NB4 (cell line): Measurements from ENCODE around the gene MAPK13.

ENCODE experiments used
- DNase-seq: peaks from one replicate; pipeline ENCODE4 v3.0.0; 2010; ENCODE audit warnings: low read depth
- H3K4me3 ChIP-seq: one replicate; pipeline ENCODE4 v1.5.1; 2011; ENCODE audit warnings: mild to moderate bottlenecking, low read depth, low read length, moderate library complexity
- CTCF ChIP-seq: IDR thresholded peaks from one replicate; pipeline ENCODE4 v1.5.1; 2012; ENCODE audit warnings: low read depth, low read length
- MAX ChIP-seq: IDR thresholded peaks from 2 replicates; pipeline ENCODE4 v1.6.1; 2011; ENCODE audit warnings: low read depth, low read length
- MYC ChIP-seq: IDR thresholded peaks from 2 replicates; pipeline ENCODE4 v1.6.1; 2011; ENCODE audit warnings: low read depth, low read length
- POLR2A ChIP-seq: IDR thresholded peaks from 2 replicates; pipeline ENCODE4 v1.6.1; 2011; ENCODE audit warnings: mild to moderate bottlenecking; ENCODE audit not compliant: insufficient read length; ENCODE audit errors: extremely low read depth

Gene MAPK13

DNA sequence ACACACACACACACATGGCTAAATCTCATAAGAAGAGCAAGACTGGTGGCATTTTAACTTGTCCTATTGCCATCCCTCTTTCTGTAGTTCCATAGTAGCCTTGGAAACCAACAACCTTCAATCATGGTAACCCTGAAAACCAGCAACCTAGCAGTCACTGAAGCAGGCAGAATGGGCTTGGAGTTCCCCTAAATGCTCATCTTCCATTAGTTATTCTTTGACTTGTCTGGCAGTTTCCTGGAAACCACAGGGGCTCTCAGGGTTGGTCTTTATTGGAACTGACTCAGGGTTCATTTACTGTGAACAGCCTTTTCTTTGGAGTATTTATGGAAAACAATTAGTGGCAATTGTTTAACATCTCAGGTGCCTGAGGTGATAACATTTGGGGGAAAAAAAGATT is 46.9 kb downstream of the MAPK13 start:
- DNase-seq = no peak
- TF ChIP-seq POLR2A (no peak), CTCF (no peak), MAX (no peak), MYC (no peak)
- no peak overlapping the region for H3K4me3 ChIP-seq

- no peak for TF ChIP-seq CTCF
- no peak for TF ChIP-seq POLR2A
- no peak for TF ChIP-seq MYC
- TF ChIP-seq MAX = no peak
- no peak overlapping the region for H3K4me3 ChIP-seq
- DNase-seq = no peak
These were observed 48.2 kb downstream of the MAPK13 start for GRCh38 chr6:36178544-36178943.

DNA sequence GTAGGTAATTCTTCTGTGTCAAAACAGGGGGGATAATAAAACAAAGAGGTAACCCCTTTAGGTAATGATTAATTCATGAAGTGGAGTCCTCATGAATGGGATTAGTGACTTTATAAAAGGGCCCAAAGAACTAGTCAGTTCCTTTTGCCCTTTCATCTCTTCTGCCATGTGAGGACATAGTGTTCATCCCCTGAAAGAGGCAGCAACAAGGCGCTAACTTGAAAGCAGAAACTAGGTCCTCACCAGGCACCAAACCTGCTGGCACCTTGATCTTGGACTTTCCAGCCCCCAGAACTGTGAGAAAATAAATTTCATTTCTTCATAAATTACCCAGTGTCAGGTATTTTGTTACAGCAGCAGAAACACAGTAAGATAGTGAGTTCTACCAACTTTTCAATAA is 49.8 kb downstream of the MAPK13 start:
- no peak overlapping the region for H3K4me3 ChIP-seq
- DNase-seq = no peak
- no peak for TF ChIP-seq MAX
- TF ChIP-seq POLR2A = no peak
- TF ChIP-seq MYC = no peak

GRCh38 chr6:36184311-36184710 is 54.0 kb downstream of the MAPK13 start:
- no peak overlapping the region for H3K4me3 ChIP-seq
- TF ChIP-seq CTCF (no peak), MYC (no peak), MAX (no peak), POLR2A (no peak)
- no peak for DNase-seq

GRCh38 chr6:36186199-36186598 is 55.9 kb downstream of the MAPK13 start:
- H3K4me3 ChIP-seq = no peak overlapping the region
- no peak for DNase-seq
- no peak for TF ChIP-seq MYC
- no peak for TF ChIP-seq CTCF
- TF ChIP-seq POLR2A = no peak
- TF ChIP-seq MAX = no peak

- no peak overlapping the region for H3K4me3 ChIP-seq
- TF ChIP-seq MYC = no peak
- no peak for TF ChIP-seq POLR2A
- no peak for TF ChIP-seq MAX
- TF ChIP-seq CTCF = no peak
- no peak for DNase-seq
These were observed 57.1 kb downstream of the MAPK13 start for GRCh38 chr6:36187446-36187845.
